ENCODE data around the gene SAMD9L.
A peak's percentile ranks its signal among the peaks of the same experiment; 100 is the strongest.

Gene SAMD9L

GRCh38 chr7:93148144-93148543 lies at the start of gene SAMD9L:
Gene SAMD9L, minus strand, starts transcription at chr7:93148385. Its CDS starts 12,414 bp downstream, at chr7:93135971.
- no peak for DNase-seq
- in situ Hi-C loops (cut with MboI; ENCODE audit: low pct_unique_long_range_greater_than_20kb, low sequenced_read_pairs), result no loop called here

GRCh38 chr7:93196336-93196735 lies 48.2 kb upstream of the SAMD9L start:
- peak; percentile 61 for DNase-seq
- in situ Hi-C loops (cut with MboI; ENCODE audit: low pct_unique_long_range_greater_than_20kb, low sequenced_read_pairs), result no loop called here

GRCh38 chr7:93194386-93194785 lies 46.2 kb upstream of the SAMD9L start:
- in situ Hi-C loops (cut with MboI; ENCODE audit: low pct_unique_long_range_greater_than_20kb, low sequenced_read_pairs), result no loop called here
- no peak for DNase-seq

GRCh38 chr7:93188870-93189634 lies 40.9 kb upstream of the SAMD9L start:
- no peak for DNase-seq
- in situ Hi-C loops (cut with MboI; ENCODE audit: low pct_unique_long_range_greater_than_20kb, low sequenced_read_pairs), result no loop called here

GRCh38 chr7:93185303-93186027 lies 37.3 kb upstream of the SAMD9L start:
- no peak for DNase-seq
- in situ Hi-C loops (cut with MboI; ENCODE audit: low pct_unique_long_range_greater_than_20kb, low sequenced_read_pairs), result no loop called here

GRCh38 chr7:93179173-93179572 lies 31.0 kb upstream of the SAMD9L start:
- DNase-seq, result no peak
- in situ Hi-C loops (cut with MboI; ENCODE audit: low pct_unique_long_range_greater_than_20kb, low sequenced_read_pairs), result no loop called here

GRCh38 chr7:93178213-93178612 lies 30.0 kb upstream of the SAMD9L start:
- DNase-seq, result peak; percentile 15
- in situ Hi-C loops (cut with MboI; ENCODE audit: low pct_unique_long_range_greater_than_20kb, low sequenced_read_pairs), result no loop called here

- no peak for DNase-seq
- in situ Hi-C loops (cut with MboI; ENCODE audit: low pct_unique_long_range_greater_than_20kb, low sequenced_read_pairs), result no loop called here
Observed at GRCh38 chr7:93176992-93177580, 28.9 kb upstream of the SAMD9L start.

- DNase-seq, result no peak
- in situ Hi-C loops (cut with MboI; ENCODE audit: low pct_unique_long_range_greater_than_20kb, low sequenced_read_pairs), result no loop called here
Observed at GRCh38 chr7:93175219-93175618, 27.0 kb upstream of the SAMD9L start.

GRCh38 chr7:93172683-93173082 lies 24.5 kb upstream of the SAMD9L start:
- DNase-seq, result no peak
- in situ Hi-C loops (cut with MboI; ENCODE audit: low pct_unique_long_range_greater_than_20kb, low sequenced_read_pairs), result no loop called here

- no peak for DNase-seq
Observed at GRCh38 chr7:93171606-93172226, 23.5 kb upstream of the SAMD9L start.

GRCh38 chr7:93165447-93165846 lies 17.3 kb upstream of the SAMD9L start:
- in situ Hi-C loops (cut with MboI; ENCODE audit: low pct_unique_long_range_greater_than_20kb, low sequenced_read_pairs), result no loop called here
- DNase-seq, result no peak

More at GRCh38 chr7:93171606-93172226, 23.5 kb upstream of the SAMD9L start:
- in situ Hi-C loops (cut with MboI; ENCODE audit: low pct_unique_long_range_greater_than_20kb, low sequenced_read_pairs), result no loop called here

- no peak for DNase-seq
- in situ Hi-C loops (cut with MboI; ENCODE audit: low pct_unique_long_range_greater_than_20kb, low sequenced_read_pairs), result no loop called here
Observed at GRCh38 chr7:93164766-93165165, 16.6 kb upstream of the SAMD9L start.

- no peak for DNase-seq
- in situ Hi-C loops (cut with MboI; ENCODE audit: low pct_unique_long_range_greater_than_20kb, low sequenced_read_pairs), result no loop called here
Observed at GRCh38 chr7:93161181-93161762, 13.1 kb upstream of the SAMD9L start.

GRCh38 chr7:93160410-93160809 lies 12.2 kb upstream of the SAMD9L start:
- in situ Hi-C loops (cut with MboI; ENCODE audit: low pct_unique_long_range_greater_than_20kb, low sequenced_read_pairs), result no loop called here
- DNase-seq, result no peak

GRCh38 chr7:93159490-93159889 lies 11.3 kb upstream of the SAMD9L start:
- no peak for DNase-seq

GRCh38 chr7:93156884-93157283 lies 8.7 kb upstream of the SAMD9L start:
- in situ Hi-C loops (cut with MboI; ENCODE audit: low pct_unique_long_range_greater_than_20kb, low sequenced_read_pairs), result no loop called here
- no peak for DNase-seq

More at GRCh38 chr7:93159490-93159889, 11.3 kb upstream of the SAMD9L start:
- in situ Hi-C loops (cut with MboI; ENCODE audit: low pct_unique_long_range_greater_than_20kb, low sequenced_read_pairs), result no loop called here

GRCh38 chr7:93150200-93150835 lies 2.1 kb upstream of the SAMD9L start:
- in situ Hi-C loops (cut with MboI; ENCODE audit: low pct_unique_long_range_greater_than_20kb, low sequenced_read_pairs), result no loop called here
- peak; percentile 27 for DNase-seq

GRCh38 chr7:93148727-93149126 lies 542 bp upstream of the SAMD9L start:
- in situ Hi-C loops (cut with MboI; ENCODE audit: low pct_unique_long_range_greater_than_20kb, low sequenced_read_pairs), result no loop called here
- no peak for DNase-seq
